Trophoblast cell (in vitro differentiated cells and primary cell): ENCODE data around the gene CTAGE9.

Experiments used
- DNase-seq, 2 donors: peaks; one replicate each; pipeline ENCODE4 v3.0.0-alpha.2; 2016
- H2AFZ ChIP-seq: 2 replicates; pipeline ENCODE4 v1.6.1; 2013; ENCODE audit warnings: low read length, moderate library complexity, mild to moderate bottlenecking; ENCODE audit not compliant: insufficient read depth, poor library complexity
- H2AK5ac ChIP-seq: 2 replicates; pipeline ENCODE4 v1.6.1; 2013; ENCODE audit warnings: mild to moderate bottlenecking, low read length
- H2BK120ac ChIP-seq: 2 replicates; pipeline ENCODE4 v1.6.1; 2013; ENCODE audit warnings: low read length, mild to moderate bottlenecking, moderate library complexity; ENCODE audit not compliant: insufficient read depth, poor library complexity
- H2BK12ac ChIP-seq: 2 replicates; pipeline ENCODE4 v1.6.1; 2013; ENCODE audit warnings: mild to moderate bottlenecking, low read length, moderate library complexity
- H2BK5ac ChIP-seq: 2 replicates; pipeline ENCODE4 v1.6.1; 2013; ENCODE audit warnings: low read length, low read depth, moderate library complexity, mild to moderate bottlenecking; ENCODE audit not compliant: poor library complexity
- H3K14ac ChIP-seq: 2 replicates; pipeline ENCODE4 v1.6.1; 2013; ENCODE audit warnings: mild to moderate bottlenecking, low read length
- H3K18ac ChIP-seq: 2 replicates; pipeline ENCODE4 v1.6.1; 2013; ENCODE audit warnings: mild to moderate bottlenecking, low read length
- H3K23ac ChIP-seq: 2 replicates; pipeline ENCODE4 v1.6.1; 2013; ENCODE audit warnings: low read length
- H3K27ac ChIP-seq: 2 replicates; pipeline ENCODE4 v1.5.1; 2013; ENCODE audit warnings: low read depth, mild to moderate bottlenecking, inconsistent platforms, low read length, moderate library complexity
- H3K27me3 ChIP-seq: 2 replicates; pipeline ENCODE4 v1.6.1; 2013; ENCODE audit warnings: inconsistent platforms, mild to moderate bottlenecking, low read length, moderate library complexity; ENCODE audit not compliant: insufficient read depth
- H3K36me3 ChIP-seq, 2 experiments: 1 replicate in 1 of 2; 2 replicates in 1 of 2; pipeline ENCODE4 v1.6.1; 2013; ENCODE audit warnings: low read length in 2 of 2, mild to moderate bottlenecking in 2 of 2, moderate library complexity in 1 of 2; ENCODE audit not compliant: insufficient read depth in 2 of 2, control insufficient read depth in 1 of 2
- H3K4ac ChIP-seq: 2 replicates; pipeline ENCODE4 v1.6.1; 2013; ENCODE audit warnings: low read depth, mild to moderate bottlenecking, low read length, moderate library complexity
- H3K4me1 ChIP-seq, 2 experiments: 1 replicate in 1 of 2; 2 replicates in 1 of 2; pipeline ENCODE4 v1.6.1; 2013; ENCODE audit warnings: low read length in 2 of 2, mild to moderate bottlenecking in 2 of 2, moderate library complexity in 1 of 2; ENCODE audit not compliant: insufficient read depth in 2 of 2, control insufficient read depth in 1 of 2
- H3K4me2 ChIP-seq: 2 replicates; pipeline ENCODE4 v1.6.1; 2013; ENCODE audit warnings: inconsistent platforms, mild to moderate bottlenecking, low read length, moderate library complexity
- H3K4me3 ChIP-seq: 2 replicates; pipeline ENCODE4 v1.5.1; 2013; ENCODE audit warnings: mild to moderate bottlenecking, low read depth, low read length, inconsistent platforms
- H3K79me1 ChIP-seq: one replicate; pipeline ENCODE4 v1.6.1; 2013; ENCODE audit warnings: low read length
- H3K79me2 ChIP-seq: 2 replicates; pipeline ENCODE4 v1.6.1; 2013; ENCODE audit warnings: low read length, mild to moderate bottlenecking; ENCODE audit not compliant: control insufficient read depth, insufficient read depth, poor library complexity
- H3K9ac ChIP-seq: 2 replicates; pipeline ENCODE4 v1.6.1; 2013; ENCODE audit warnings: mild to moderate bottlenecking, low read length
- H3K9me3 ChIP-seq: 2 replicates; pipeline ENCODE4 v1.6.1; 2013; ENCODE audit warnings: low read depth, mild to moderate bottlenecking, control low read depth, inconsistent platforms, low read length; ENCODE audit not compliant: insufficient read depth
- H4K12ac ChIP-seq: 2 replicates; pipeline ENCODE4 v1.6.1; 2013; ENCODE audit warnings: low read depth, mild to moderate bottlenecking, low read length, moderate library complexity
- H4K8ac ChIP-seq: 2 replicates; pipeline ENCODE4 v1.6.1; 2013; ENCODE audit warnings: low read depth, mild to moderate bottlenecking, low read length, moderate library complexity
- H4K91ac ChIP-seq: one replicate; pipeline ENCODE4 v1.6.1; 2013; ENCODE audit warnings: low read depth, mild to moderate bottlenecking, low read length, moderate library complexity
- WGBS: extraction: QIAGEN DNeasy Blood & Tissue Kit; methylation state at CpG from one replicate; pipeline ENCODE4 v1.1.7; 2013; ENCODE audit warnings: missing lambda C conversion rate; ENCODE audit not compliant: insufficient read length, insufficient coverage; ENCODE audit errors: extremely low coverage; 5-methylcytosine and 5-hydroxymethylcytosine counted together

The CTAGE9 gene

GRCh38 chr6:131692589-131692988, 18.2 kb downstream of the CTAGE9 start:
- no peaks in the 10 kb centered on the region for H3K4me1 ChIP-seq
- no peak overlapping the region for H3K4me3 ChIP-seq
- H3K4me2 ChIP-seq, result no peak overlapping the region
- no peak overlapping the region for H2BK5ac ChIP-seq
- no peak overlapping the region for H3K14ac ChIP-seq
- no peak overlapping the region for H4K12ac ChIP-seq
- no peak overlapping the region for H2BK12ac ChIP-seq
- no peak overlapping the region for H3K9ac ChIP-seq
- no peak overlapping the region for H4K8ac ChIP-seq
- H3K79me2 ChIP-seq, result no peaks in the 10 kb centered on the region
- no peaks in the 10 kb centered on the region for H3K36me3 ChIP-seq
- H3K23ac ChIP-seq, result no peak overlapping the region
- no peak overlapping the region for H2AK5ac ChIP-seq
- no peak overlapping the region for H2AFZ ChIP-seq
- H3K4ac ChIP-seq, result no peak overlapping the region
- H2BK120ac ChIP-seq, result no peak overlapping the region
- no peaks in the 10 kb centered on the region for H3K27me3 ChIP-seq
- DNase-seq, result no peak
- no peaks in the 10 kb centered on the region for H3K9me3 ChIP-seq
- no peak overlapping the region for H3K27ac ChIP-seq
- H4K91ac ChIP-seq, result no peak overlapping the region
- H3K79me1 ChIP-seq, result no peaks in the 10 kb centered on the region
- H3K18ac ChIP-seq, result no peak overlapping the region

- no peak overlapping the region for H4K91ac ChIP-seq
- no peak for DNase-seq
- no peaks in the 10 kb centered on the region for H3K36me3 ChIP-seq
- H3K14ac ChIP-seq, result no peak overlapping the region
- whole genome bisulfite sequencing, result no CpG with 5 or more reads among the region's 1 CpG
- no peak overlapping the region for H2AFZ ChIP-seq
- H3K27ac ChIP-seq, result no peak overlapping the region
- no peak overlapping the region for H3K4me2 ChIP-seq
- no peak overlapping the region for H3K18ac ChIP-seq
- H4K8ac ChIP-seq, result no peak overlapping the region
- H3K23ac ChIP-seq, result no peak overlapping the region
- H4K12ac ChIP-seq, result no peak overlapping the region
- no peaks in the 10 kb centered on the region for H3K79me2 ChIP-seq
- H2BK5ac ChIP-seq, result no peak overlapping the region
- no peak overlapping the region for H3K9ac ChIP-seq
- no peaks in the 10 kb centered on the region for H3K9me3 ChIP-seq
- H3K27me3 ChIP-seq, result no peaks in the 10 kb centered on the region
- H3K79me1 ChIP-seq, result no peaks in the 10 kb centered on the region
- H2BK120ac ChIP-seq, result no peak overlapping the region
- no peak overlapping the region for H3K4me3 ChIP-seq
- no peaks in the 10 kb centered on the region for H3K4me1 ChIP-seq
- H2BK12ac ChIP-seq, result no peak overlapping the region
- H3K4ac ChIP-seq, result no peak overlapping the region
- H2AK5ac ChIP-seq, result no peak overlapping the region
These were observed 18.8 kb downstream of the CTAGE9 start for GRCh38 chr6:131692031-131692430.

GRCh38 chr6:131688286-131688685, 22.5 kb downstream of the CTAGE9 start:
- Histone ChIP-seq H3K14ac (no peak overlapping the region), H3K9ac (no peak overlapping the region), H2AK5ac (no peak overlapping the region), H3K23ac (no peak overlapping the region), H4K91ac (no peak overlapping the region), H3K27me3 (no peaks in the 10 kb centered on the region), H3K36me3 (no peaks in the 10 kb centered on the region), H2BK120ac (no peak overlapping the region), H3K4me2 (no peak overlapping the region), H3K27ac (no peak overlapping the region), H3K9me3 (no peaks in the 10 kb centered on the region), H4K12ac (no peak overlapping the region), H3K4me1 (no peaks in the 10 kb centered on the region), H3K79me1 (no peaks in the 10 kb centered on the region), H2BK12ac (no peak overlapping the region), H2AFZ (no peak overlapping the region), H3K4me3 (no peak overlapping the region), H2BK5ac (no peak overlapping the region), H3K4ac (no peak overlapping the region), H3K79me2 (no peaks in the 10 kb centered on the region), H3K18ac (no peak overlapping the region), H4K8ac (no peak overlapping the region)
- DNase-seq, result no peak
- no CpG with 5 or more reads among the region's 1 CpG for WGBS

- Histone ChIP-seq H3K4me2 (no peak overlapping the region), H2BK120ac (no peak overlapping the region), H3K36me3 (no peaks in the 10 kb centered on the region), H3K4me3 (no peak overlapping the region), H4K91ac (no peak overlapping the region), H3K9ac (no peak overlapping the region), H2AFZ (no peak overlapping the region), H3K79me2 (no peaks in the 10 kb centered on the region), H3K18ac (no peak overlapping the region), H2BK5ac (no peak overlapping the region), H3K79me1 (no peaks in the 10 kb centered on the region), H2BK12ac (no peak overlapping the region), H4K8ac (no peak overlapping the region), H4K12ac (no peak overlapping the region), H3K27me3 (no peaks in the 10 kb centered on the region), H3K14ac (no peak overlapping the region), H3K4me1 (no peaks in the 10 kb centered on the region), H3K27ac (no peak overlapping the region), H3K9me3 (no peaks in the 10 kb centered on the region), H3K4ac (no peak overlapping the region), H3K23ac (no peak overlapping the region), H2AK5ac (no peak overlapping the region)
- no CpG with 5 or more reads among the region's 3 CpGs for WGBS
- no peak for DNase-seq
These were observed 23.8 kb downstream of the CTAGE9 start for GRCh38 chr6:131687022-131687421.
